HG02759 (cell line): ENCODE data around the gene ZGPAT.

Experiments
- ATAC-seq: cut with Tn5 transposase; IDR thresholded peaks from one replicate; pipeline ENCODE4 v1.9.1; 2021; ENCODE audit warnings: mild to moderate bottlenecking, moderate library complexity; ENCODE audit not compliant: unreplicated experiment

The ZGPAT gene

DNA sequence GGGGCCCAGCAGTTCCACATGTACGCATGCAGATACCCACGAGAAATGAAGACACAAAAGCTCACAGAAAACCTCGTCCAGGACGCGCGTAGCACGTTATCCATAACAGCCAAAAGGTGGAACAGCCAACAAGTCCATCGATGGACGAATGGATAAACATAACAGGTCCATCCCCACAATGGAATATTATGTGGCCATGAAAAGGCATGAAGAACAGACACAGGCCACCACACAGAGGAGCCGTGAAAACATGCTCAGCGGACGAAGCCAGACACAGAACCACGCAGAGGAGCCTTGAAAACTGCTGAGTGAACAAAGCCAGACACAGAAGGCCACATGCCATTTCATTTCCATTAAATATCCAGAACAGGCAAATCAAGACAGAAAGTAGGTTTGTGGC is 69.8 kb downstream of the ZGPAT start:
- ATAC-seq: no peak

DNA sequence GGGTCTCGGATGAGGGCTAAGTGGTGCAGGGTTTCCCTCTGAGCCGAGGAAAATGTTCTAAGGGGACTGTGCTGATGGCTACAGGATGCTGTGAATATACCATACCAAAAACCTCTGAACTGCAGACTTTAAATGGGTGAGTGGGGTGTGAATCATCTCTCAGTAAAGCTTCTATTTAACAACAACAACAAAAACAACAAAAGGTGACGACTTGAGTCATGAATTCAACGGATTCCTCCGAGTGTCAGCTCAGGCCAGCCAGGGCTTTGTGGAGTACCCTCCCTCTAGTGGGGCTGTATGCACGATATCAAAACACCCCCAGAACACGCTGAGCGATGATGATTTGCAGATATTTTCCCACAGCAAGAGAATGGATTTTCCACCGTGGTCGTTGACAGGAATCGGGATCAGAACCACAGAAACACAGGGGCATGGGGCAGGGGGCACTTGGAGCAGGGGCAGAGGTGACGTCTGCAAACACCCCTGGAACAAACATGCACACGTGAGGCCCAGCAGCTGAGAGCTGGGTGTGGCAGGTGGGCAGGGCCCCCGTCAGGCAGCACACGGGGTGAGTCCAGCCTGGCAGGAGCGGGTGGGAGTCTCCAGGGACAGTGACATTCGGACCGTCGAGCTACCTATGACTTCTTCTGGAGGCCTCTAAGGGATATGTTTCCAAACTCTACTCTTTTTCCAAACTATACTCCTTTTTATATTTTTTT is 70.4 kb downstream of the ZGPAT start:
- ATAC-seq: no peak

DNA sequence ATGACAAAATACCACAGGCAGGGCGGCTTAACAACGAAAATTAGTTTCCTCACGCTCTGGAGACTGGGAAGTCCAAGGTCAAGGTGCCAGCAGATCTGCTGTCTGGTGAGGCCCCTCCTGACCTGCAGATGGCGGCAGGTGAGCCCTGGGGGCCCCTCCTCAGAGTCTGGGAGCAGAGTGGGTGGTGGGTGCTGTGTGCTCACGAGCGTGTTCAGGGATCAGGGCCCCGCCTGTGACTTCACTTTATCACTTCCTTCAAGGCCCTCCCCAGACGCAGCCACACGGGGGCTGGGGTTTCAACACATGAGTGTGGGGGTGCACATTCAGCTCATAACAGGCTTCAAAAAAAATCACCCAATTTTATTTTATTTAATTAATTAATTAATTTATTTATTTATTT is 71.0 kb downstream of the ZGPAT start:
- no peak for ATAC-seq

DNA sequence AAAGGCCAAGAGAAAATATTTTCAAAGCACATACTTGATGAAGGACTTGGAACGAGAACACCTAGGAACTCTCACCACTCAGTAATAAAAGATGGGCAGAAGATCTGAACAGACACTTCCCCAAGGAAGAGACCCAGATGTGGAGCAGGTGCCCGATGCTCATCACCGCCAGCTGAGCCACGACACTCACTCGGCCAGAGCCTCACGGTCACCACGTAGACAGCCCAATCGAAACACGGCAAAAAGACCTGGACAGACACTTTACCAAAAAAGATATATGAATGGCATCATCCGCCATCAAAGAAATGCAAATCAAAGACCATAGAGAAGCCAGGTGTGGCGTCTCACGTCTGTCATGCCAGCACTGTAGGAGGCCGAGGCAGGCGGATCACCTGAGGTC is 73.3 kb downstream of the ZGPAT start:
- no peak for ATAC-seq

DNA sequence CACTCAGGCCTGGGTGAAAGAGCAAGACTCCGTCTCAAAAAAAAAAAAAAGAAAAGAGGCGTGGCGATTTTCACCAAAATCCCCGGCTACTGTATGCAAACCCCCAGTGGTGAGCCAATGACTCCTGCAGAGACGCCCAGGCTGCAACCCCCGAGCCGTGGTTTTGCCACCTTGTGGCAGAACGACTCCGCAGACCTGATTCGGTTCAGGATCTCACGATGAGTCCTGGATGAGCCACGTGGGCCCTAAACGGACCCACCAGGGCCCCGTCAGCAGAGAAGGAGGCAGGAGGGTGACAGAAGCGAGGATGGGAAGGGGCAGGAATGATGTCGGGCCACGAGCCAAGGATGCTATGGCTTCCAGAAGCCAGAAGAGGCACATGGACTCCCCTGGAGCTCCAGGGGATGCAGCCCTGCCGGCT is 74.2 kb downstream of the ZGPAT start:
- no peak for ATAC-seq

DNA sequence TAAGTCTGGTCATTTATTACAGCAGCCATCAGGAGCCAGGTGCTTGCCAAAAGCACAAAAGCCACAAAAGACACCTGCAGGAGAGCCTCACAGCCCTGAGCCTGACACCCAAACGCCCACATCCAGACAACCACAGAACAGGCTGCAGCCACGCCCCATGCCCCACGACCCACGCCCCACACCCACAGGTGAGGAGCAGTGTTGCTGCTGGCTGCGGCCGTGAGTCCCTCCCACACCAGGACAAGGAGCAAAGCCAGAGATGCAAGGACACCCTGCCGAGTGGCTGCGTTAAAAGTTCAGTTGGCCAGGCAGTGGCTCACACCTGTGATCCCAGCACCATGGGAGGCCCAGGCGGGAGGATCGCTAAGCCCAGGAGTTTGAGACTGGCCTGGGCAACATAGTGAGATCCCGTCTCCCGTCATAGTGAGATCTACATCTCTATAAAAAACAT is 74.7 kb downstream of the ZGPAT start:
- ATAC-seq: no peak

DNA sequence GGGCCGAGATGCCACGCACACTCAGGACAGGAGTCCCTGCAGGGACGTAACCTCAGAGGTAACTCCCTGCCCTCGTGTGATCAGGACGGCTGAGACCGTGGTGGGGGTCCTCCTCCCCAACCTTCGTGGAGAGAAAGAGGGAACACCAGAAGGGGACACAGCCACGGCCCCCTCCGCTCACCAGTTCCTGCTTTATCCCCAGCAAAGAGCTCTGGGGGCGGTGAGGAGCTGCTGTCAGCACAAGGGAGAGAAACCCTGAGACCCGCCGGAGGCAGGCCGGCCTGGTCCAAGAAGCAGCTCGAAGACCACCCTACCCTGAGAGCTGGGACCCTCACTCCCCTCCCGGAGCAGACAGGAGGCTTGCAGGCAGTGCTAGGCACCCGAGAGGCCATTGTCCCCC is 76.1 kb downstream of the ZGPAT start:
- no peak for ATAC-seq

DNA sequence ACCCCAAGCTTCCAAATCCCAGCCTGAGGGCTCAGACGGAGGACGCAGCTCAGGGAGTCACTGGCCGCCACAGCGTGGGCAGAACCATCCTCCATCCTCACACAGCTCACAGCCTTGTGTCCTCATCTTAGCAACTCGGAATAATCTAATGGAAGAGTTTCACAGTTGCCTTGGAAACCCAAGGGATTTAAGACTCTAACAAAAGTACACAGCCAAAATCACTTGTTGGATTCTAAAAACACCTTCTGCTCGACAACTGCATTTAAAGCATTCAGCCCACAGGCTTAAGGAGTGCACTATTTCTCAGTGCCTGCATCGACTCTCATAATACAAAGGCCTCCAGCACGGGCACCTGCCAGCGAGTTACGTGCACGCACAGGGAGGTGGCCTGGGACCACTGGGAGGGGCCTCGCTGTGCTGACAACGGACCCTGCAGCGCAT is 77.9 kb downstream of the ZGPAT start:
- no peak for ATAC-seq
